Gastroesophageal sphincter (tissue), 3 donors: Measurements from ENCODE around the gene GCC2.

Source experiments
- EP300 ChIP-seq: sonication (generic); formaldehyde crosslinking; IDR thresholded peaks from one replicate; pipeline ENCODE4 v1.6.1; 2017; ENCODE audit warnings: antibody characterized with exemption, mild to moderate bottlenecking
- POLR2A ChIP-seq, 2 donors: fragments of 450-650 bp; IDR thresholded peaks; one replicate each; pipeline ENCODE4 v1.6.1; 2017; ENCODE audit warnings: antibody characterized with exemption in 2 of 2, mild to moderate bottlenecking in 2 of 2, moderate library complexity in 1 of 2
- POLR2AphosphoS5 ChIP-seq: sonication (generic); formaldehyde crosslinking; IDR thresholded peaks from one replicate; pipeline ENCODE4 v1.6.1; 2017; ENCODE audit warnings: antibody characterized with exemption
- TF ChIP-seq, protein P1 (sequence below), 4 experiments: fragments of 200-600 bp in 2 of 4; fragments of 450-650 bp in 2 of 4; sonication (generic) in 1 of 4; IDR thresholded peaks; one replicate each; pipeline ENCODE4 v1.5.1; 2017 to 2019; ENCODE audit warnings: antibody characterized with exemption in 4 of 4, mild to moderate bottlenecking in 2 of 4, moderate library complexity in 2 of 4

DNA sequence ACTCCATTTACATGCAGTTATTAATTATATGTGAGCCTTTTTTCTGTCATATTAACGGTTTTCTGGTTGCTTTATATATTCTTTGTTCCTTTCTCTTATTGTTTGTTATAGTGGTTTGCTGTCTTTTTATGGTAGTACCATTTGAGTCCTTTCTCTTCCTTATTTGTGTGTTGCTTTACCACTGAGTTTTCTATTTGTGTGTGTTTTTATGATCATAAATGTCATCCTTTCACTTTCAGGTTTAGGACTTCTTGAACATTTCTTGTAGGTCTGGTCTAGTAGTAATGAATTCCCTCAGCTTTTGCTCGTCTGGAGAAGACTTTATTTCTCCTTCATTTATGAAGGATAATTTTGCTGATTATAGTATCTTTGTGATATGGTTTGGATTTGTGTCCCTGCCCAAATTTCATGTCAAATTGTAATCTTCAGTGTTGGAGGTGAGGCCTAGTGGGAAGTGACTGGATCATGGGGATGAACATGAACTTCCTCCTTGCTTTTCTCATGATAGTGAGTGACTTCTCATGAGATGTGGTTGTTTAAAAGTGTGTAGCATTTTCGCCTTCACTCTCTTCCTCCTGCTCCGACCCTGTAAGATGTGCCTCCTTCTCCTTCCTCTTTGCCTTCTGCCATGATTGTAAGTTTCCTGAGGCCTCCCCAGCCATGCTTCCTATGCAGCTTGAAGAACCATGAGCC, 11.5 kb downstream of the GCC2 start:
- TF ChIP-seq, protein P1, sequence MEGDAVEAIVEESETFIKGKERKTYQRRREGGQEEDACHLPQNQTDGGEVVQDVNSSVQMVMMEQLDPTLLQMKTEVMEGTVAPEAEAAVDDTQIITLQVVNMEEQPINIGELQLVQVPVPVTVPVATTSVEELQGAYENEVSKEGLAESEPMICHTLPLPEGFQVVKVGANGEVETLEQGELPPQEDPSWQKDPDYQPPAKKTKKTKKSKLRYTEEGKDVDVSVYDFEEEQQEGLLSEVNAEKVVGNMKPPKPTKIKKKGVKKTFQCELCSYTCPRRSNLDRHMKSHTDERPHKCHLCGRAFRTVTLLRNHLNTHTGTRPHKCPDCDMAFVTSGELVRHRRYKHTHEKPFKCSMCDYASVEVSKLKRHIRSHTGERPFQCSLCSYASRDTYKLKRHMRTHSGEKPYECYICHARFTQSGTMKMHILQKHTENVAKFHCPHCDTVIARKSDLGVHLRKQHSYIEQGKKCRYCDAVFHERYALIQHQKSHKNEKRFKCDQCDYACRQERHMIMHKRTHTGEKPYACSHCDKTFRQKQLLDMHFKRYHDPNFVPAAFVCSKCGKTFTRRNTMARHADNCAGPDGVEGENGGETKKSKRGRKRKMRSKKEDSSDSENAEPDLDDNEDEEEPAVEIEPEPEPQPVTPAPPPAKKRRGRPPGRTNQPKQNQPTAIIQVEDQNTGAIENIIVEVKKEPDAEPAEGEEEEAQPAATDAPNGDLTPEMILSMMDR (IDR thresholded peaks at IDR 0.05) = no peak
- TF ChIP-seq POLR2AphosphoS5 (no peak), EP300 (no peak), POLR2A (IDR thresholded peaks at IDR 0.05) (no peak)
